ENCODE measurements around the gene ANO3. TPM values are rescaled to one million over a fixed set of nuclear protein-coding genes. Genes with fewer than 3 reads are reported as not detected.

ANO3 gene
- total and polyA plus RNA-seq, 2 donors (not counting 3 experiments of a cell fraction or from before 2014, with no cell fraction given): not detected

- no peaks in the 10 kb centered on the region for H3K9me1 ChIP-seq (replicated peaks; ENCODE audit: control insufficient read depth, extremely low read depth, insufficient read depth, low read length)
- no peak overlapping the region for H3K9ac ChIP-seq (replicated peaks; ENCODE audit: extremely low read depth, insufficient read depth, low read length)
- H3K9me3 ChIP-seq (replicated peaks; ENCODE audit: control insufficient read depth, insufficient read depth, low read length): no peaks in the 10 kb centered on the region
- FAIRE-seq: no peak
- dilution Hi-C loops (cut with MboI; ENCODE audit: extremely low pct_ligation_motif_present, low sequenced_read_pairs): no loop called here
- POLR2A ChIA-PET: no interaction called here
- no peak overlapping the region for H3K4me2 ChIP-seq (ENCODE audit: insufficient read depth, low read length)
- no peaks in the 10 kb centered on the region for H3K79me2 ChIP-seq (ENCODE audit: control insufficient read depth, insufficient read depth, low read length)
- H3K27ac ChIP-seq (ENCODE audit: insufficient read depth, low read depth, low read length): no peak overlapping the region
- no TSS peak for BruUV-seq (replicated peaks)
- no peaks in the 10 kb centered on the region for H3K4me1 ChIP-seq (ENCODE audit: control insufficient read depth, extremely low read depth, insufficient read depth, low read length)
- TF ChIP-seq GATA2 (IDR thresholded peaks at IDR 0.05; ENCODE audit: insufficient read depth, insufficient read length, low read depth, low read length): no peak
- TF ChIP-seq POLR2A (IDR thresholded peaks at IDR 0.05; ENCODE audit: low read depth, low read length): no peak
- no peak for TF ChIP-seq POLR2AphosphoS5 (IDR thresholded peaks at IDR 0.05; ENCODE audit: insufficient read depth, low read depth, low read length)
- no peak for TF ChIP-seq MYC (IDR thresholded peaks at IDR 0.05; ENCODE audit: low read depth, low read length)
- no peak for TF ChIP-seq CTCF (IDR thresholded peaks at IDR 0.05; ENCODE audit: extremely low read depth in 1 of 2, insufficient read depth in 1 of 2, low read depth in 1 of 2, low read length in 2 of 2)
- no peak for TF ChIP-seq JUN (IDR thresholded peaks at IDR 0.05; ENCODE audit: borderline replicate concordance, insufficient read depth, insufficient read length, low read depth)
- TF ChIP-seq EZH2 (IDR thresholded peaks at IDR 0.05; ENCODE audit: borderline replicate concordance, low read depth, low read length, severe bottlenecking): no peak
- TF ChIP-seq FOS (IDR thresholded peaks at IDR 0.05; ENCODE audit: borderline replicate concordance, insufficient read depth, low read length): no peak
- no peak for TF ChIP-seq MAX (IDR thresholded peaks at IDR 0.05; ENCODE audit: insufficient read depth, insufficient read length)
- no peaks in the 10 kb centered on the region for H4K20me1 ChIP-seq (replicated peaks; ENCODE audit: control insufficient read depth, extremely low read depth, insufficient read depth, low read length)
- no peaks in the 10 kb centered on the region for H3K36me3 ChIP-seq (ENCODE audit: control insufficient read depth in 2 of 2, extremely low read depth in 1 of 2, insufficient read depth in 2 of 2, low read length in 2 of 2)
- no peak overlapping the region for H2AFZ ChIP-seq (ENCODE audit: low read depth, low read length)
- intact Hi-C loops (cut with micrococcal nuclease): no loop called here
- DNase-seq (ENCODE audit: low read depth, low spot score): no peak
- H3K4me3 ChIP-seq (replicated peaks in 1 of 3; ENCODE audit: insufficient read depth in 1 of 3, low read depth in 1 of 3, low read length in 3 of 3): no peak overlapping the region
- H3K27me3 ChIP-seq (ENCODE audit: control insufficient read depth in 2 of 2, insufficient read depth in 2 of 2, low read length in 2 of 2): peaks cover 6 to 16% of the 10 kb centered on the region in 2 experiments
- CTCF ChIA-PET: interaction anchor here (0.9 kb wide), 1 partner anchor 11 kb away, joined by 4 read pairs; no protein-coding TSS in a partner anchor
Measured at GRCh38 chr11:26333906-26334305, 2.0 kb downstream of the ANO3 start.

Data from endothelial cell of umbilical vein (primary cell).